IMR-90 (cell line): ENCODE measurements around the gene TAF11L8. TPM values are rescaled to one million over a fixed set of nuclear protein-coding genes. Genes with fewer than 3 reads are reported as not detected.
"Not testable (repeated sequence)": the region's sequence is repeated elsewhere in the genome, so short reads cannot be mapped to it uniquely, and the experiment has no call there.

Source experiments
- ATAC-seq: fragments of 200-7000 bp; cut with Tn5 transposase; 2 replicates; pipeline ENCODE4 v1.9.1; 2020; ENCODE audit warnings: low read depth, mild to moderate bottlenecking, moderate library complexity
- Bru-seq: library from RNA; stranded (reverse); fragments of 400-500 nt; gene quantifications from one replicate; lab custom pipeline; 2021; lab: Mats Ljungman, UMichigan
- BruChase-seq, 2 experiments: library from RNA; stranded (reverse); fragments of 400-500 nt; gene quantifications; one replicate each; lab custom pipeline; 2021; lab: Mats Ljungman, UMichigan
- BruUV-seq: library from RNA; stranded (reverse); fragments of 400-500 nt; replicated peaks from 2 replicates; lab custom pipeline; 2021; lab: Mats Ljungman, UMichigan
- CTCF ChIA-PET: fragments of 300-600 bp; formaldehyde crosslinking; extraction: SDS; loops from one replicate; lab custom pipeline; 2021; ENCODE audit warnings: antibody characterized with exemption; lab: Yijun Ruan, JAX
- POLR2A ChIA-PET: fragments of 300-600 bp; sonication (Branson Sonifier 250); formaldehyde crosslinking; loops from one replicate; lab custom pipeline; 2022; ENCODE audit warnings: antibody characterized with exemption; ENCODE audit not compliant: unreplicated experiment; lab: Charles Lee
- DNase-seq: peaks from one replicate; pipeline ENCODE4 v3.0.0; 2013
- H2AFZ ChIP-seq: replicated peaks from 2 replicates; pipeline ENCODE3; 2013; ENCODE audit warnings: low read length, mild to moderate bottlenecking; ENCODE audit not compliant: poor library complexity
- H2AK5ac ChIP-seq: 2 replicates; pipeline ENCODE4 v1.6.1; 2013; ENCODE audit warnings: low read depth, low read length, inconsistent platforms
- H2AK9ac ChIP-seq: replicated peaks from 2 replicates; pipeline ENCODE3; 2013; ENCODE audit warnings: mild to moderate bottlenecking, low read depth, low read length, moderate library complexity; ENCODE audit not compliant: poor library complexity
- H2BK120ac ChIP-seq: 2 replicates; pipeline ENCODE4 v1.6.1; 2013; ENCODE audit warnings: low read depth, low read length, inconsistent platforms
- H2BK15ac ChIP-seq: 3 replicates; pipeline ENCODE4 v1.6.1; 2013; ENCODE audit warnings: low read depth, low read length, inconsistent platforms
- H2BK20ac ChIP-seq: 2 replicates; pipeline ENCODE4 v1.6.1; 2013; ENCODE audit warnings: low read depth, mild to moderate bottlenecking, inconsistent platforms, low read length, moderate library complexity
- H2BK5ac ChIP-seq: 2 replicates; pipeline ENCODE4 v1.6.1; 2013; ENCODE audit warnings: mild to moderate bottlenecking, low read depth, low read length, inconsistent platforms; ENCODE audit not compliant: poor library complexity, severe bottlenecking
- H3K14ac ChIP-seq: replicated peaks from 2 replicates; pipeline ENCODE4 v1.6.1; 2013; ENCODE audit warnings: low read depth, low read length, inconsistent platforms
- H3K18ac ChIP-seq: 2 replicates; pipeline ENCODE4 v1.6.1; 2013; ENCODE audit warnings: low read depth, low read length, control low read depth
- H3K23ac ChIP-seq: 2 replicates; pipeline ENCODE4 v1.6.1; 2013; ENCODE audit warnings: low read depth, low read length, inconsistent platforms
- H3K27ac ChIP-seq: 2 replicates; pipeline ENCODE4 v1.5.1; 2013; ENCODE audit warnings: mild to moderate bottlenecking, control low read depth, low read length; ENCODE audit not compliant: insufficient read depth
- H3K27me3 ChIP-seq: 2 replicates; pipeline ENCODE4 v1.6.1; 2013; ENCODE audit warnings: low read length; ENCODE audit not compliant: control insufficient read depth, insufficient read depth
- H3K36me3 ChIP-seq: 2 replicates; pipeline ENCODE4 v1.6.1; 2013; ENCODE audit warnings: low read length, mixed read lengths; ENCODE audit not compliant: control insufficient read depth, insufficient read depth
- H3K4ac ChIP-seq: 2 replicates; pipeline ENCODE4 v1.6.1; 2013; ENCODE audit warnings: low read depth, low read length, inconsistent platforms
- H3K4me1 ChIP-seq: 2 replicates; pipeline ENCODE4 v1.6.1; 2013; ENCODE audit warnings: low read length, mixed read lengths; ENCODE audit not compliant: control insufficient read depth, insufficient read depth
- H3K4me2 ChIP-seq: 2 replicates; pipeline ENCODE4 v1.6.1; 2013; ENCODE audit warnings: low read depth, mild to moderate bottlenecking, control low read depth, low read length, moderate library complexity
- H3K4me3 ChIP-seq: 2 replicates; pipeline ENCODE4 v1.5.1; 2013; ENCODE audit warnings: low read depth, mild to moderate bottlenecking, control low read depth, low read length, moderate library complexity; ENCODE audit not compliant: insufficient read depth
- H3K56ac ChIP-seq: 2 replicates; pipeline ENCODE4 v1.6.1; 2013; ENCODE audit warnings: low read length, inconsistent platforms; ENCODE audit not compliant: insufficient read depth; ENCODE audit errors: extremely low read depth
- H3K79me1 ChIP-seq, 2 experiments: 2 replicates each; pipeline ENCODE4 v1.6.1; 2013; ENCODE audit warnings: low read length in 2 of 2, inconsistent platforms in 1 of 2, low read depth in 1 of 2
- H3K9ac ChIP-seq: 2 replicates; pipeline ENCODE4 v1.6.1; 2013; ENCODE audit warnings: low read depth, low read length, control low read depth
- H3K9me1 ChIP-seq: 2 replicates; pipeline ENCODE4 v1.6.1; 2013; ENCODE audit warnings: low read length, inconsistent platforms; ENCODE audit not compliant: insufficient read depth
- H3K9me3 ChIP-seq: 2 replicates; pipeline ENCODE4 v1.6.1; 2013; ENCODE audit warnings: low read length; ENCODE audit not compliant: control insufficient read depth, insufficient read depth
- H4K20me1 ChIP-seq: 2 replicates; pipeline ENCODE4 v1.6.1; 2013; ENCODE audit warnings: low read length, inconsistent platforms; ENCODE audit not compliant: insufficient read depth
- H4K5ac ChIP-seq: 2 replicates; pipeline ENCODE4 v1.6.1; 2013; ENCODE audit warnings: mild to moderate bottlenecking, low read depth, low read length, control low read depth
- H4K8ac ChIP-seq, 2 experiments: 2 replicates each; pipeline ENCODE4 v1.6.1; 2013; ENCODE audit warnings: low read depth in 2 of 2, low read length in 2 of 2, control low read depth in 1 of 2, inconsistent platforms in 1 of 2
- H4K91ac ChIP-seq: 2 replicates; pipeline ENCODE4 v1.6.1; 2013; ENCODE audit warnings: low read depth, low read length, inconsistent platforms; ENCODE audit not compliant: insufficient read depth
- WGBS, 2 experiments: methylation state at CpG; one replicate each; pipeline versions ENCODE4 v1.1.5 to v1.1.7; 2013; ENCODE audit warnings: missing lambda C conversion rate in 2 of 2; ENCODE audit not compliant: insufficient read length in 1 of 2; ENCODE audit errors: extremely low coverage in 2 of 2; 5-methylcytosine and 5-hydroxymethylcytosine counted together
- dilution Hi-C: fragments of 300-500 bp; cut with HindIII; formaldehyde crosslinking; loops from one replicate; pipeline ENCODE4 v1.14.3; 2018; ENCODE audit warnings: low sequenced_read_pairs; ENCODE audit not compliant: unreplicated experiment
- in situ Hi-C: fragments of 300-500 bp; cut with MboI; formaldehyde crosslinking; loops from 3 replicates; pipeline ENCODE4 v1.14.3; 2019; ENCODE audit warnings: low sequenced_read_pairs, inconsistent platforms, mixed read lengths
- intact Hi-C: fragments of 100-400 bp; cut with micrococcal nuclease; formaldehyde crosslinking; loops from 2 replicates; pipeline ENCODE4 v1.10.0; 2022
- long read RNA-seq: library from polyadenylated mRNA; unstranded; transcript quantifications from one replicate; pipeline ENCODE4 v2.0.0, GENCODE V29; 2021; ENCODE audit not compliant: unreplicated experiment
- polyA plus RNA-seq, 3 experiments: library from polyadenylated mRNA; depleted of rRNA; stranded (reverse); fragments of >200 nt; gene quantifications; 2 replicates each; pipeline ENCODE4 v1.2.3, GENCODE V29; 2012; ENCODE audit warnings: low replicate concordance in 1 of 3
- total RNA-seq: library from RNA; depleted of rRNA; stranded (reverse); fragments of >200 nt; gene quantifications from 2 replicates; pipeline ENCODE4 v1.2.3, GENCODE V29; 2012; rRNA removed

TAF11L8 gene
- total RNA-seq = not detected in 2 replicates
- not detected in 2 replicates for polyA plus RNA-seq (2012; rRNA removed)
- polyA plus RNA-seq (2012; cell fraction: cytosol; rRNA removed) = not detected in 2 replicates
- polyA plus RNA-seq (2012; cell fraction: nucleus; rRNA removed; ENCODE audit: low replicate concordance) = not detected in 2 replicates
- not detected for Bru-seq, nascent RNA
- not detected for BruChase-seq, experiment 1, labeled RNA remaining after a 6-hour chase
- not detected for BruChase-seq, experiment 2, labeled RNA remaining after a 2-hour chase
- long read RNA-seq = 0 reads

- WGBS, 2 experiments = no CpG with 5 or more reads among the region's 16 CpGs
- H3K18ac ChIP-seq, in situ Hi-C loops, H3K27ac ChIP-seq, intact Hi-C loops, H2BK5ac ChIP-seq, H2BK20ac ChIP-seq, H3K9ac ChIP-seq, dilution Hi-C loops, CTCF ChIA-PET, H3K9me1 ChIP-seq, H4K20me1 ChIP-seq, H3K56ac ChIP-seq, H3K4ac ChIP-seq, H2AK9ac ChIP-seq, H2BK15ac ChIP-seq, H4K5ac ChIP-seq, H3K36me3 ChIP-seq, H2BK120ac ChIP-seq, H4K8ac ChIP-seq, H3K4me2 ChIP-seq, H3K14ac ChIP-seq, H3K23ac ChIP-seq, POLR2A ChIA-PET, ATAC-seq, H3K27me3 ChIP-seq, DNase-seq, H2AFZ ChIP-seq, H4K91ac ChIP-seq, H3K79me1 ChIP-seq, H2AK5ac ChIP-seq, H3K4me1 ChIP-seq, BruUV-seq, H3K4me3 ChIP-seq, H3K9me3 ChIP-seq: not testable (repeated sequence)
Observed at GRCh38 chr5:17590860-17591259, at the start of gene TAF11L8. Gene TAF11L8 (minus strand): TSS chr5:17590960.
